NCI-H146 (cell line): ENCODE measurements around the gene TMEM63A.
"Not testable (repeated sequence)": the region's sequence is repeated elsewhere in the genome, so short reads cannot be mapped to it uniquely, and the experiment has no call there.

Experiments used
- DNase-seq: peaks from one replicate; lab custom pipeline; 2025; lab: John Stamatoyannopoulos, UW

TMEM63A gene

GRCh38 chr1:225845571-225846259 lies 36.5 kb downstream of the TMEM63A start:
- peak; percentile 65 for DNase-seq

DNA sequence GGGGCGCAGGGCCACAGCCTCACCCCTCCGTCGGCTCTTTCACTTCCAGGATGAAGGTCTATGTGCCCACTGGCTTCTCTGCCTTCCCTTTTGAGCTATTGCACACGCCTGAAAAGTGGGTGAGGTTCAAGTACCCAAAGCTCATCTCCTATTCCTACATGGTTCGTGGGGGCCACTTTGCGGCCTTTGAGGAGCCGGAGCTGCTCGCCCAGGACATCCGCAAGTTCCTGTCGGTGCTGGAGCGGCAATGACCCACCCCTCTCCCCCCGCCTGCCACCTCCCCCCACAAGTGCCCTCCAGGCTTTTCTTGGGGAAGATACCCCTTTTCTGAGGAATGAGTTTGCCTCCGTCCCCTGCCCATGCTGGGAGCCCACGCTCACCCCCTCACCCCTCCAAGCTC lies 37.1 kb downstream of the TMEM63A start:
- DNase-seq, result no peak

DNA sequence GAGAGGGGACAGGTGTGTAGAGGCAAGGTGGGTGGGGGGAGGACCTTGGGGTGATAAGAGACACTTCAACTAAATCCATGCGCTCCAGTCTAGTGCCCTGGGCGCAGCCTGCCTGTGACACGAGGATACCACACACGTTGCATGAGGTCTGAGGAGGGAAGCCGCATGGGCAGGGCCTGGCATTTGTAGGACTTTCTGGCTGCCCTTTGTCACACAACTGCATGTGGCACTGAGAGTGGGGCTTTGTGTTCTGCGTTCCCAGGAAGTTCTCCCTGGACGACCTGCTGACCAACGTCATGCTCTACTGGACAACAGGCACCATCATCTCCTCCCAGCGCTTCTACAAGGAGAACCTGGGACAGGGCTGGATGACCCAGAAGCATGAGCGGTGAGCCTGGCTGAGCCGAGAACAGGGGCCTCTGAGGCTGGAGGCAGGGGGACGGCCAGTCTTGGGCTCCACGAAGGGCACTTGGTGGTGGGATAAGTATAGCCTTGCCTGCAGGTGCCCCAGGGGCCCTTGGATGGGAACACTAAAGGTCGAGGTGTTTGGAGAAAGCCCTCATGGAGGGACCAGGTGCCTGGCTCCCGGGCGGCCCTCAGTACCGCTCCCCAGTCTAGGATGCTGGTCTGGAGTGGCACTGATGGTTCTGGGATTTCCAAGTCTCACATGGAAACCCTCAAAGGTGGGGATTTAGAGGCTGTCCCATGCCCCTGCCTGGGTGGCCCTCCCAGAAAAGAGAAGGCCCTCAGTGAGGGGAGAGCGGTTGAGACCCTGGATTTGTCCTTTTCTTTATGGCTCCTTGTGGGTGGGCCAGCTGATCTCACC lies 37.7 kb downstream of the TMEM63A start:
- DNase-seq, result no peak

DNA sequence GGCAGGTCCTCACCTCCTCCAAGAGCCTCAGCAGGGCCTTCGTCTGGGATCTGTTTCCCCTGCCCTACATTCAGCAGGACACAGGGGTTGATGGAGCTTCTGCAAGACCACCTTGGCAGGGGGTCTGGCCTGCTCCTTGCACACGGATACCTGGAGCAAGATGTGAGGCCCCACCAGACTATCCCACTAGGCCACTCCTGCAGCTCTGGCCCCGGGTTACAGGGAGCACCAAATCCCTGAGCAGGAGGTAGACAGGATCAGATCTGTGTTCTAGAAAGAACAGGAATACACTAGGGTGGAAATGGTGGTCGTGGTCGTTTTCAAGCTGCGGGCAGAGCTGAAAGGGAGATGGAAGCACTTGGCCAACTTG lies 38.8 kb downstream of the TMEM63A start:
- no peak for DNase-seq

DNA sequence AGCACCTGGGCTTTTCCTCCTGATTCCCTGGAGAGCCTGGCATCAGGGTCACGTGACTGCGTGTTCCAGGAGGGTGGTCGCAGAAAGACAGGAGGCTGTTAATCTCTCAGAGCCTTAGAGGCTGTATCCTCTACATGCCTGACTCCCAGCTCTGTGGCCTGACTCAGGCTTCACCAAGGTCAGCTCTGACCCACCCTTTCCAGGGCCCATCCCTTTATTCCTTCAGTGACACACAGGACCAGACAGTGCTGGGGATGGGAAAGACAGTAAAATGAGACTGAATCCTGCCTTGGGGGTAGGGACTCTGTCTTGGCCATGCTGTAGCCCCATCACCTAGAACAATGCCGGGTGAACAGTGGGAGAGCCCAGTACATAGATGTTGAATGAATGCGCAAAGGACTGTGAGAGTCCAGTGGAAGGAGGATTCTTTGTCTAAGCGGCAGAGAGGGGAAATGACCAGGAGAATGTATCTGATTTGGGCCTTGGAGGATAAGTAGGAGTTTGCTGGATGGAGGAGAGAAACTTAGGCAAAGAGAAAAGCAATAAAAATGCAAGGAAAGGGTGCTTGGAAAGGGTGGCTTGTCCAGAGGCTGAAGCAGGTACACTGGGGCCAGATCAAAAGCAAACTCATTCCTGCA lies 39.3 kb downstream of the TMEM63A start:
- no peak for DNase-seq

DNA sequence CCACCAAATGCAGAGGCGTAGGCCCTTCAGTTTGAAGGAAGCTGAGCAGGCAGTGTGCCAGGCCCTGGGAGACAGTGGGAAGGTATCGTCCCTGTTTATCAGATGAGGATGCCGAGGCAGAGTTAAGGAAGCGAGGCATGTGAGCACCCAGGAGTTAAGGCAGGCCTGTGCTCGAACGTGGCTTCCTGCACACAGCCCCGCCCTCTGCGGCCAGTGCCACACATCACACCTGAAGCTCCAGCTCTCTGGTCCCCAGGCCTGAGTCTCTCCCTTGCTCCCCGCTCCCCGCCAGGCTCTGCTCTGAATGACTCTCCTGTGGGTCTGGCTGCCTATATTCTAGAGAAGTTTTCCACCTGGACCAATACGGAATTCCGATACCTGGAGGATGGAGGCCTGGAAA lies 40.1 kb downstream of the TMEM63A start:
- no peak for DNase-seq

- no peak for DNase-seq
Observed at GRCh38 chr1:225840713-225841112, 41.5 kb downstream of the TMEM63A start.

DNA sequence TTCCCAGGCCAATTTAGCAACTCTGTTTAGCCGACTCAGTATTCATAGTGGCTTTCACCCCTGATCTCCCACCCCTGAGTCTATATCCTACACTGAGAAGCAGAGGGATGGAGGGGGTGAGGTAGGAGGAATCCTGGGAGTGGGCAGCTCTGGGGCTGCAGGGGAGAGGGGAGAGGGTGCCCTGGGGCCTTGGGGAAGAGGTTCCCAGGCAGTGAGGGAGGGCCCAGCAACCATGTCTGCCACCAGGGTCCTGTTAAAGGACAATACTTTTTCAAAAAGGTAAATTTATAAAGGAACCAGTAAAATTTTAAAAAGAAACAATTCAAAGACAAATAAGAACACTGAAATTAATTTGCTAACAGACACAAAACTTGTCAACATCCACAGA lies 42.0 kb downstream of the TMEM63A start:
- no peak for DNase-seq

- no peak for DNase-seq
Observed at GRCh38 chr1:225838793-225839192, 43.4 kb downstream of the TMEM63A start.

GRCh38 chr1:225836296-225836695 lies 45.9 kb downstream of the TMEM63A start:
- DNase-seq, result not testable (repeated sequence)

GRCh38 chr1:225835856-225836255 lies 46.3 kb downstream of the TMEM63A start:
- no peak for DNase-seq

DNA sequence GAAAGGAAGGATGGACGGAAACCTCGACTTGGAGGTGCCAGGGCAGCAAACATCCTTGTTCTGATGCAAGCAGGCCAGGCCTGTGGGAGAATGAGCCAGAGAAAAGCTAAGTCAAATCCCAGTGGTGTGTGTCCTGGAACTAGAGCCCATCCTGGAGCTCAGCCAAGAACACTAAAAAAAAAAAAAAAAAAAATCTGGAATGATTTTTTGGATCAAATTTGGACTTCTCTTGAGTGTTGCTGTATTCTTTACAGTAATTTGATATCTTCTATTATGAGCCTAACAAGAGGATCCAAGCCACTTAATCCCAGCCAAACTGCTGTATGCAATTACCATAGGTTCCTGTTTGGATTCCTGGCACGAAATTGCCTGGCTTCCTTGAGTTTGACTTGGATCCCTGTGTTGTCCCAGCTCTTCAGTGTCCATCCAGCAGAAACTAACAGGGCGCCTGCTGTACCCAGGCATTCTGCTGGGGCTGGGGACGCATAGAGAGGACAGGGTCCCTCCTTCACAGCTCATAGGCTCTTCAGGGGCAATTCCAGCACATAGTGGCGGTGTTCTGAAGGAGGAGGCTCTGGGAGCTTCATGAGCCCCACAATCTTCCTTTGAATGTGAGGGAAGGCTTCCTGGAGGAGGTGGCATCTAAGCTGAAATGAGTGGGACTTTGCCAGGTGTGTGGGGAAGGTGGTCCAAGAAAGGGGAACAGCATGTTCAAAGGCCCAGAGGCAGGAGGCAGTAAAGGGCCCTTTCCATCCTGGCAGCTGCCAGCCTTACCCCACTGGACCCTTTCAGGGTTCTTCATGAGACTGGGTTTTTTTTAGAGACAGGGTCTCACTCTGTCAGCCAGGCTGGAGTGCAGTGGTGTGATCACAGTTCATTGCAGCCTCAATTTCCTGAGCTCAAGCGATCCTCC lies 47.5 kb downstream of the TMEM63A start:
- DNase-seq, result no peak

DNA sequence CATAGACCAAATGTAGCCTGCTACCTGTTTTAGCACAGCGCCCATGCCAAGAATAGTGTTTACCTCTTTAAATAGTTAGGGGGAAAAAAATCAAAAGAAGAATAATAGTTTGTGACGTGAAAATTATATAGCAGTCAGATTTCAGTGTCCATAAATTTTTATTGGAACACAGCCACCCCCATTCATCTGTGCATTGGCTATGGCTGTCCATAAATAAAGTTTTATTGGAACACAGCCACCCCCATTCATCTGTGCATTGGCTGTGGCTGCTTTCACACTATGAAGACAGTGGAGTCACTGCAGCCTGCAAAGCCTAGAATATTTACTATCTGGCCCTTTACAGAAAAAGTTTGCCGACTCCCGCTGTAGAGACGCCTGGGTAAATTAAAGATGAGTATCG lies 51.3 kb downstream of the TMEM63A start:
- no peak for DNase-seq

GRCh38 chr1:225828706-225829345 lies 53.4 kb downstream of the TMEM63A start:
- no peak for DNase-seq

DNA sequence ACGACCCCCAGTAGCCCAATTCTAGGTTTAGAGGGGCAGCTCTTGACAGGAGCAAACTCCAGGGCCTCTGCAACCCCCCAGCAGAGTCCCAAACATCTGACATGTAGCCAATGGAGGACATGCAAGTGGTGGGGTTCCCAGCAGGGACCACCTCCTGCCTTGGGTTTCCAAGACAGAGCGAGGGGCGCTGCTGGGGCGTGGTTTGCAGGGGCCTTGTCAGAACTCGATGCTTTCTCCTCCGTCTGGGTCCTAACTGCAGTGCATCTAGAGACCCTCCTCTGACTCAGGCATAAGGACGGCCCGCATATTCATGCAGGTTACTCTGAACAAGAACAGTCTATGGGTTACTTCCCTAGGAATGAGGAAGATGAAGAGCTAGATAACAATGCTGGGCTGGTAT lies 55.1 kb downstream of the TMEM63A start:
- DNase-seq, result no peak

GRCh38 chr1:225825607-225826007 lies 56.6 kb downstream of the TMEM63A start:
- peak; percentile 75 for DNase-seq

DNA sequence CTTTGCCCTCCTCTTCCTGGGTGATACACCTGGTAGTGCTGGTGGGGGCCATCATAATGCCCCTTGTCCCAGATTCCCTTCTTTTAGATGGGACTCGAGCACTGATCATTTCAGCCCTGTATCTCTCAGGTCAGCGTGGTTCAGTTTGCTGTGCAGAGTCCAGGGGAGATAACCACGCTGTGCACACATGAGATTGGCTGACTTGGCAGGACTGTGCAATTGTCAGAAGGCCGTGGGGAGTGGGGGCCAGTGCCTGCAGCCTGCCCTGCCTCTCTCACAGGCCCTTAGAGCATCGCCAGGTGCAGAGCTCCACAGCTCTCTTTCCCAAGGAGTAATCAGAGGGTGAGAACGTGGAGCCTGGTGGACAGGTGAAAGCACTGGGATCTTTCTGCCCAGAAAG lies 57.1 kb downstream of the TMEM63A start:
- DNase-seq, result peak; percentile 87

DNA sequence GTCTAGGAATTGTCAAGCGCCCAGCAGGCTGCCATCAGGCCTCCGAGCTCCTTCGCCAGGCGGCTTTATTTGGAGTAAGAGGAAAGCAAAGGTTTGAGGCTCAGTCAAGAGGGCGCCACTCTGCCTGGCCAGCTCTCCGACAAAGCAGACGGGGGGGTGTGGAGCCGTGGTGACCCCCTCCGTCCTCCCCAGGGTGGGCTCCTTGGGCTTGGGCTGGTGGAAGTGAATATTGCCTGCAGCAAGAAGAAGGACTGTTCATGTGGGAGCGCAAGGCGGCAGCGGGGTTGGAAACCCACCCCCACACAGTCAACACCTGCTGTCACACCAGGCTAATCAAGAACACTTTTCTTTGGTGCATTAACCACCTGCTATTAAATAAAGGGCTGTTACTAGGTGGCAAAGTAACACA lies 57.6 kb downstream of the TMEM63A start:
- DNase-seq, result peak; percentile 94

DNA sequence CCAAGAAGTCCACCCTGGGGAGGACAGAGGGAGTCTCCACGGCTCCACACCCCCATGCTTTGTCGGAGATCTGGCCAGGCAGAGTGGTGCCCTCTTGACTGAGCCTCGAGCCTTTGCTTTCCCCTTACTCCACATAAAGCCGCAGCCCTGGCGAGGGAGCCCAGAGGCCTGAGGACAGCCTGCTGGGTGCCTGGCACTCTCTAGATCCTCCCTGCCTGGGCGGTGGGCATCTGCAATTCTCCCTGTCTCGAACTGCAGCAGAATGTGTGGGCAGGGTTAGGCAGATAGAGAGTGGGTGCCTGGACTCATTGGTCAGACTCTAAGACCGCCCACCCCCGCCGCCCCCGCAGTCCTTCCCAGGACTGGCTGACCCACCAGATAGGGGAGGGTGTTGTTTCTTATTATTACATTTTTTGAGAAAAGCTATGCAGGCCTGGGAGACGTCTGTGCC lies 58.3 kb downstream of the TMEM63A start:
- peak; percentile 44 for DNase-seq

GRCh38 chr1:225822655-225823403 lies 59.4 kb downstream of the TMEM63A start:
- DNase-seq, result no peak
